EH (cell line): ENCODE results near the gene COL6A2.
"Not testable (repeated sequence)": the region's sequence is repeated elsewhere in the genome, so short reads cannot be mapped to it uniquely, and the experiment has no call there.

Source experiments
- DNase-seq: peaks from one replicate; pipeline ENCODE4 v3.0.0-alpha.2; 2015; ENCODE audit warnings: low read depth

The COL6A2 gene

DNA sequence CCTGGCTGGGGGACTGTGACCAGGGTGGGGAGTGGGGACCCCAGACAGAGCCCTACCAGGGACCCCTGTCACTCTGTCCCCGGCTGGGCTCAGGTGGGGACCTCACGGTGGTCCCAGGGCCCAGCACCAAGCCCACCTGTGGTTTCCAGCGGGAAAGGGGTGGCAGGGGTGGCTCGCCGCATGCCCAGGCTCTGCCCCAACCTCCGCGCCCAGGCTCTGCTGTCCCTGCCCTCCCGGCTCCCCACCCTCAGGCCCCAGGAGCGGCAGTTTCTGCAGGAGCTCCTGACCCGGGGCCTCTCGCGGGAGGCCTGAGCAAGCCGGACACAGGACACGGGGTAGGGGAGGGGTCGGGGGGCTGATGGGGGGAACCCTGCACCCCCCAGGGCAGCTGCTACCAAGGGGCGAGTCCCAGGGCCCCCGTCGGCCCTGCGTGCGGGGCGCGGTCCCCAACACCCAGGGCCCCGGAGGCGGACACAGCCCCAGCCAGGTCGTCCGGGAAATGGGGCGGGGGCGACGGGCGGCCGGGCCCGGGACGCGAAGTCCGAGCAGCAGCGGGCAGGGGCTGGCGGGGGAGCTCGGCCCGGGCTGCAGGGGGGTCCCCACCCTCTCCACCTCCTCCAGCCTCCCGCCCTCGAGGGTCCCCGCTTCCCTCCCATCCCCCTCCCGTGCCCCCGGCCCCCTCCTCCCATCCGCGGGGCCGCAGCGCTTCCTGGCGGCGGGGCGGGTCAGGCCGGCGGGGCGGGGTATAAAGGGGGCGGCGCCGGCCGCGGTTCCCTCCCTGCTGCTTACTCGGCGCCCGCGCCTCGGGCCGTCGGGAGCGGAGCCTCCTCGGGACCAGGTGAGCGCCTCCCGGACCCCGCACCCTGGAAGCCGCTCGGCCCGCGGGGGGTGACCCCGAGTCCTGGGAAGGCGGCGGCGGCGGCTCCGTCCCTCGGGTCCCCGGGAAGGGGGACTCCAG lies at the start of gene COL6A2:
COL6A2 (plus strand) TSS at position 777 of the 958 bp plus-strand sequence.
- peak; percentile 77 for DNase-seq

DNA sequence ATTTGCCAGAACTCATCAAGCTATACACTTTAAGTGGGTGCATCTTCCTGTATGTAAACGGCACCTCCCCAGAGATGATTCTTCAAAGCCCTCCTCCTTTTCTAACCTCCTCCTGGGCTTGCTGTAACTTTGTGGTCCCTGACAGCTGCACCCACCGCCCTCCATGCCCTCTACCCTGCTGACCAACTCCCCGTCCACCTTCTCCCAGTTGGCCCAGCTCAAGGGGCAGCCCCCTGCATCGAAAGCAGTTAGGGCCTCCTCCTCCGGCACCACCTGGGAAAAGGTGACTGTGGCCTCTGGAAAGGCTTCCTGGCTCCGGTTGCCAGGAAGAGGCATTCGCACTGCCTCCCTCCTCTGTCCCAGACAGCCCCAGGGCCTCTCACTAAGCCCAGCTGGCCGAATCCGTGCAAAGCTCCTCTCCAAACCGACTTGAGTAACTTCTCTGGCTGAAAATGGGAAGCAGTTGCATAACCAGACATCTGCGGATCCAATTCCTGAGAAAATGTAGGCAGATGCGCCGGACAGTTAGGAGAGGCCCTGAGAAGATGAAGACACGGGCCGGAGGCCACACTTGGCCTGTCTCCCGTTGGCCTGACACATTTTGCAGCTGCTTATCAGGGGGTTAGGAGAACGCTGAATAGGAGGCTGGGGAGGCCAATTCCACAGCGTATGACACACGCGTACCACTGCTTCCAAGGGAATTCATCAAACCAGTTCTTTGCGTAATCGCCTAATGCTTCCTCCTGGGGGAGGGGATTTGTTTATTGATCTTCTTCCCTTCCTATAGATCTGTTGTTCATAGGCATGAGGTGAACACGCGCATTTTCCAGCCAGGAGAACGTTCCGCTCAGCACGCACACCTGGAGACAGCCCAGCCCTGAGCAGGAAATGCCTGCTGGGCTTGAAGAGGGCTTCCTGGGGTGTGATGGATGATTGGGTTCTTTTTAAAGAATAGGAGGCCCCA lies 48.7 kb upstream of the COL6A2 start:
- DNase-seq: peak; percentile 100

DNA sequence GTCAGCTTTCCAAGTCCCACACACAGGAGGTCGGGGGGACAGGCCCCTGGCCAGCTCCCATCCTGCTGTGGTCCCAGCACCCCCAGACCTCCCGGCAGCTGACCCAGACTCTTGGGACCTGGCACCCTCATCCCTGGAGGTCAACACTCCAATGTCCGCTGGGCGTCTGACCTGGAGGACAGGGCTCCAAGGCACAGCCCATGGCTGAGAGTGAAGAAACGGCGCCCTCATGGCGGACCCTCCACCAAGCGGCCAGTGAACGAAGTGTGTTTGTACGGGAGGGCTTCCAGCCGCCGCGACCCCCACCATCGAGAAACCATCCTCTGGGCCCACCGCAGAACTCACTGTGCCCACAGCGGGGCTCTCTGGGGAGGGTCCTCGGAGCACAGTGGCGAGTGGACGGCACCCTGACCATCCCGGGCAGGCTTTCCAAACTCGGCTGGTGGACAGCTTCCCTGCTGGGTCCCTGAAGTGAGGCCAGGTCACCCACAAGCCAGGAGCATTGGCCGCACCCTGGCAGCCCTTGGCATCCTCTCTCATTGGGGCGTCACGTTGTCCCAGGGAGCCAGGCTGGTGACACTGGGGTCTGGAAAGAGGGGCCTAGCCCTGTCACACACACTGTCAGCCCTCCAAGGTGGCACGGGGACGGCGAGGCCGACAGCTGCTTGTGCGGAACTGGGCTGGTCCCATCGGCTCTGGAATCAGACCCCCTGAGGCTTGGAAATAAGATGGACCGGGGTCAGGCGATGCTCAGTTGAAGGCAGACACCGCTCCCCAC lies 47.8 kb upstream of the COL6A2 start:
- no peak for DNase-seq

DNA sequence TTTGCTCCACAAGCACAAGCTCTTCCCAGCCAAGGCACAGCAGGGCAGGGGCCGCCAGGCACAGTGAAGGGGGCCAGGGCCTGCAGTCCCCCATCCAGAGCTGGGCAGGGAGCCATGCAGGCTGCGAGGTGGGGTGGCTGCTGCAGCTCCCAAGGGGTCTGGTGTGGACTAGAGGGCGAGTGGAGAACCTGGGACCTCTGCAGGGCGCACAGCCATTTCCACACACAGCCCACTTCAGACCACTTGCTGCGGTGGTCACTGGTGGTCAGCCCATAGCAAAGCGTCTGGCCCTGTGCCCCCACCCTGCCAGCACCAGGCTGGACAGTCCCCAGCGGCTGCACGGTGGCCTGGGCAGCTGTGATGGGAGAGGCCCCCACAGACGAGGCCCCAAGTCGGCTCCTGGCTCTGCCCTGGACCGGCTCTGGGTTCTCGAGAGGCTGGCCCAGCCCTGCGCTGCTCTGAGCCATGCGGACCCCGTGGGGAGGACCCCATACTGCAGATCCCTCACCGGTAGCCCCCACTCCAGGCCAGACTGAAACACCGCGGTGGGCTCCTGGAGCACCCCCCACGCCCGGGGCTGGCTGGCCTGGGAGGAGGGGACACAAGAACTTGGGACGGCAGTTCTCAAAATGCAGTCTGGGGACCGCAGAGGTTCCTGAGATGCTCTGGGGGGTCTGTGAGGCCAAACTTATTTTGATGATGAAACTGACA lies 47.1 kb upstream of the COL6A2 start:
- DNase-seq: no peak

GRCh38 chr21:46051379-46051770 lies 46.5 kb upstream of the COL6A2 start:
- DNase-seq: no peak

- DNase-seq: no peak
Observed at GRCh38 chr21:46051821-46052675, 45.9 kb upstream of the COL6A2 start.

DNA sequence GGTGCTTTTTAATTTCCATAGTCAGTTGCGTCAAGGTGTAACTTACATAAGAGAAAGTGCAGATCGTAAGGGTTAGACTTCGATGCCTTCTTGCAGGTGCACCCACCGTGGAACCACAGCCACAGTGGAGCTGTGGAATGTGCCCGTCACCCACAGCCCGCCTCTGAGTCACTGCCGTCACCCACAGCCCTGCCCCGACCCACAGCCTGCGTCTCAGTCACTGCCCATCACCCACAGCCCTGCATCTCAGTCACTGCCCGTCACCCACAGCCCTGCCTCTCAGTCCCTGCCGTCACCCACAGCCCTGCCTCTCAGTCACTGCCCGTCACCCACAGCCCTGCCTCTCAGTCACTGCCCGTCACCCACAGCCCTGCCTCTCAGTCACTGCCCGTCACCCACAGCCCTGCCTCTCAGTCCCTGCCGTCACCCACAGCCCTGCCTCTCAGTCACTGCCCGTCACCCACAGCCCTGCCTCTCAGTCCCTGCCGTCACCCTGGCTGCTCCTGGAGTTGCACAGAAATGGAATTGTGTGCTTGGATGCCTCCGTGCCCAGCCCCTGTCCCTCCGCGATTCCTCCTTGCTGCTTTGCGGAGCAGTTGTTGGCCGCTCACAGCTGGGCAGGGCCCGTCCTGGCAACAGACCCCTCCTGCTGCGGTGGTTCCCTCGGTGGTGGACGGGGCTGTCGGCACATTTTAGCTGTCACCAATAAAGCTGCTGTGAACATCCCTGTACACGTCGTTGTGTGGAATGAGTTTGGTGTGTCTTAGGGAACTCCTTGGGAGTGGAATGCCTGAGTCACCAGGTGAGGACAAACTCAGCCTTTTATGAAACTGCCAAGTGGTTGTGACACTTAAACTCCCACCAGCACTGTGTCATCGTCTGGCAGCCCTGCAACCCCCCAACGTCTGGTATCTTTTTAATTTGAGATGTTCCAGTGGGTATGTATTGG lies 44.9 kb upstream of the COL6A2 start:
- DNase-seq: peak; percentile 89

DNA sequence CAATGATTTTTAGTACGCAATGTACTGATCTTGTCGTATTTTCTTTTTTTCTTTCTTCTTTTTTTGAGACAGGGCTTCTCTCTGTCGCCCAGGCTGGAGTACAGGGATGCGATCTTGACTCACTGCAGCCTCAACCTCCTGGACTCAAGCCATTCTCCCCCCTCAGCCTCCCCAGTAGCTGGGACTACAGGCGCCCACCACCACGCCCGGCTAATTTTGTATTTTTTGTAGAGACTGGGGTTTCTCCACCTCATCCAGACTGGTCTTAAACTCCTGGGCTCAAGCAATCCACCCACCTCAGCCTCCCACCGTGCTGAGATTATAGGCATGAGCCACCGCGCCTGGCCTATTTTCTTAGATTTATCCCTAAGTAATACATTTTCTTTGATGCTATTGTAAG lies 43.9 kb upstream of the COL6A2 start:
- DNase-seq: no peak

GRCh38 chr21:46054451-46054881 lies 43.4 kb upstream of the COL6A2 start:
- peak; percentile 62 for DNase-seq

GRCh38 chr21:46055863-46056281 lies 42.0 kb upstream of the COL6A2 start:
- DNase-seq: no peak

DNA sequence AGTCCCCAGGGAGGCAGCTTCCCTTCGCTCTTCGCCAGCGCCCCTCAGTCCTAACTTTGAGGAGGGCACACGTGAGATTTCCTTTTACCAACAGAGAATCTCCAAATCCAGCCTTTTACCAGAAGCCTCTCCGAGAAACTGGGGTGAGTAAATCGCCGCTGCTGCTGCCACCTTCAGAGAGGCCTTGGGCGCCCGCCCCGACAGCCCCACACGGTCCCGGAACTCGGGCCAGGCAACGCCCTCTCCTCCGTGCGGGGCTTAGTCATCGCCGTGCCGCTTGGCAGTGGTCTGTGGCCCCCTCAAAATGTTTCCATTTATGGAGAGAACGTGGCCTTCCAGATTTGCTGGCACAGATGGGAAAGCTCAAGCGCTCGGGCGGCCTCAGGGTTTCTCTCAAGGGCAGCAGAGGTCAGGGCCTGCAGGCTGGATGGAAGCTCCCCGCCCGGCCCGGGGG lies 41.4 kb upstream of the COL6A2 start:
- peak; percentile 96 for DNase-seq

GRCh38 chr21:46057111-46057709 lies 40.7 kb upstream of the COL6A2 start:
- DNase-seq: no peak

- DNase-seq: no peak
Observed at GRCh38 chr21:46057710-46058241, 40.1 kb upstream of the COL6A2 start.

DNA sequence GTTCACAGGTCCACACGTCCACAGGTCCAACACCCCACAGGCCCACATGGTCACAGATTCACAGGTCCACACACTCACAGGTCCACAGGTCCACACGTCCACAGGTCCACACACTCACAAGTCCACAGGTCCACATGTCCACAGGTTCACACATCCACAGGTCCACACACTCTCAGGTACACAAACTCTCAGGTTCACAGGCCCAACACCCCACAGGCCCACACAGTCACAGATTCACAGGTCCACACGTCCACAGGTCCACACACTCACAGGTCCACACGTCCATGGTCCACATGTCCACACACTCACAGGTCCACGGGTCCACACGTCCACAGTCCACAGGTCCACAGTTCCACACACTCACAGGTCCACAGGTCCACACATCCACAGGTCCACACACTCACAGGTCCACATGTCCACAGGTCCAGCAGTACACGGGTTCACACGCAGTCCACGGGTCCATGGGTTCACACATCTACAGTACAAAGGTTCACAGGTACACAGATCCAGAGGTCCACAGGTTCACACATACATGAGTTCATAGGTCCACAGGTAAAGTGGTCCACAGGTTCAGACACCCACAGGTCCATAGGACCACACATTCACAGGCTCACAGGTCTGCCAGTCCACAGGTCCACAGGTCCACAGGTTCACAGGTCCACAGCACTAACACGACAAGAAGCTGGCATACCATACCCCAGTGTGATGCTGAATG lies 39.3 kb upstream of the COL6A2 start:
- no peak for DNase-seq

GRCh38 chr21:46059195-46059594 lies 38.7 kb upstream of the COL6A2 start:
- DNase-seq: no peak

DNA sequence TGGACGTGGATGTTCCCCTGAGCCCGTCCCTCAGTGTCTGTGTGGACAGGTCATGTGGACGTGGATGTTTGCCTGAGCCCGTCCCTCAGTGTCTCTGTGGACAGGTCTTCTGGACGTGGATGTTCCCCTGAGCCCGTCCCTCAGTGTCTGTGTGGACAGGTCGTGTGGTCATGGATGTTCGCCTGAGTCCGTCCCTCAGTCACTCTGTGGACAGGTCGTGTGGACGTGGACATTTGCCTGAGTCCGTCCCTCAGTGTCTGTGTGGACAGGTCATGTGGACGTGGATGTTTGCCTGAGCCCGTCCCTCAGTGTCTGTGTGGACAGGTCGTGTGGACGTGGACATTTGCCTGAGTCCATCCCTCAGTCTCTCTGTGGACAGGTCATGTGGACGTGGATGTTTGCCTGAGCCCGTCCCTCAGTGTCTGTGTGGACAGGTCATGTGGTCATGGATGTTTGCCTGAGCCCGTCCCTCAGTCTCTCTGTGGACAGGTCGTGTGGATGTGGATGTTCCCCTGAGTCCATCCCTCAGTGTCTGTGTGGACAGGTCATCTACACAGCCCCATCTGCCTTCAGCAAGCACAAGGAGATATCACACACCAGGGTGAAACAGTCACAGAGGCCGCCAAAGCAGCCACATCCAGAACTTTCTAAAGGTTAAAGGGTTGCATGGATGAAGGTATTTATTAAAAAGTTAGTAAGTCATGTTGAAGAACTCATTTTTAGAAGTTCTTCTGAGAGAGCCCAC lies 38.0 kb upstream of the COL6A2 start:
- not testable (repeated sequence) for DNase-seq

- peak; percentile 99 for DNase-seq
Observed at GRCh38 chr21:46060596-46061061, 37.3 kb upstream of the COL6A2 start.
